GM19099 (cell line): ENCODE results near the gene GMEB2.
A peak's percentile ranks its signal among the peaks of the same experiment; 100 is the strongest.

Experiments used
- POLR2A ChIP-seq: IDR thresholded peaks from 3 replicates; pipeline ENCODE4 v1.6.1; 2011; ENCODE audit warnings: low read depth; ENCODE audit not compliant: insufficient read length; ENCODE audit errors: extremely low read depth

GMEB2 gene, protein sequence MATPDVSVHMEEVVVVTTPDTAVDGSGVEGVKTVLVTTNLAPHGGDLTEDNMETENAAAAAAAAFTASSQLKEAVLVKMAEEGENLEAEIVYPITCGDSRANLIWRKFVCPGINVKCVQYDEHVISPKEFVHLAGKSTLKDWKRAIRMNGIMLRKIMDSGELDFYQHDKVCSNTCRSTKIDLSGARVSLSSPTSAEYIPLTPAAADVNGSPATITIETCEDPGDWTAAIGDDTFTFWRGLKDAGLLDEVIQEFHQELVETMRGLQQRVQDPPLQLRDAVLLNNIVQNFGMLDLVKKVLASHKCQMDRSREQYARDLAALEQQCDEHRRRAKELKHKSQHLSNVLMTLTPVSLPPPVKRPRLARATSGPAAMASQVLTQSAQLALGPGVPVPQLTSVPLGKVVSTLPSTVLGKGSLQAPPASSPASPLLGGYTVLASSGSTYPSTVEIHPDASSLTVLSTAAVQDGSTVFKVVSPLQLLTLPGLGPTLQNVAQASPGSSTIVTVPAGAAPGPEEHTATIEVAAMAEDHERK

DNA sequence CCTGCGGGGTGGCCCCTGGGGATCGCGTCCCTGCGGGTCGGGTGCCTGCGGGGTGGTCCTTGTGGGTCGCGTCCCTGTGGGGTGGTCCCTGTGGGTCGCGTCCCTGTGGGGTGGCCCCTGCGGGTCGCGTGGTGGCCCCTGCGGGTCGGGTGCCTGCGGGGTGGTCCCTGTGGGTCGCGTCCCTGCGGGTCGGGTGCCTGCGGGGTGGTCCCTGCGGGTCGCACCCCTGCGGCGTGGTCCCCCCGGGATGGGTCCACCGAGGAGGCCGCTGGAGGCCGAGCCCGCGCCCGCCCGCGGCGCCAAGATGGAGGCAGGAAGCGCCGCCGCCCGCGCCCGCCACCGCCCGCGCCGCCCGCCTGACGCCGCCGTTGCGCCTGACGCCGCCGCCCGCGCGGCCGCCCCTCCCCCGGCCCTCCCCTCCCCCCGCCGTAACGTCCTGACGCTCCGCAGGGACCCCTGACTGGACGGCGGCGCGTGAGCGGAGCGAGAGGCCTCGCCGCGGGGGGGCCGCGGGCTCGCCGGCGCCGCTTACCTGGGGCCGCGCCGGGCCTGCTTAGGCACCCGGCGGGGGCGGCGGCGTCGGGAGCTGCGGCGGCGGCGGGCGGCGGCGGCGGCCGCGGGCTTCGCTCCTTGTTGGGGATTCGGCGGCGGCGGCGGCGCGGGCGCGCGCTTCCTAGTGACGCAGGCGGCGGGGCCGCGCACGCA lies at the start of gene GMEB2:
Gene GMEB2 (minus strand): TSS at position 678 of the 705 bp plus-strand sequence. CDS start 7,704 bp downstream, outside the sequence.
- peak; percentile 85 for TF ChIP-seq POLR2A

DNA sequence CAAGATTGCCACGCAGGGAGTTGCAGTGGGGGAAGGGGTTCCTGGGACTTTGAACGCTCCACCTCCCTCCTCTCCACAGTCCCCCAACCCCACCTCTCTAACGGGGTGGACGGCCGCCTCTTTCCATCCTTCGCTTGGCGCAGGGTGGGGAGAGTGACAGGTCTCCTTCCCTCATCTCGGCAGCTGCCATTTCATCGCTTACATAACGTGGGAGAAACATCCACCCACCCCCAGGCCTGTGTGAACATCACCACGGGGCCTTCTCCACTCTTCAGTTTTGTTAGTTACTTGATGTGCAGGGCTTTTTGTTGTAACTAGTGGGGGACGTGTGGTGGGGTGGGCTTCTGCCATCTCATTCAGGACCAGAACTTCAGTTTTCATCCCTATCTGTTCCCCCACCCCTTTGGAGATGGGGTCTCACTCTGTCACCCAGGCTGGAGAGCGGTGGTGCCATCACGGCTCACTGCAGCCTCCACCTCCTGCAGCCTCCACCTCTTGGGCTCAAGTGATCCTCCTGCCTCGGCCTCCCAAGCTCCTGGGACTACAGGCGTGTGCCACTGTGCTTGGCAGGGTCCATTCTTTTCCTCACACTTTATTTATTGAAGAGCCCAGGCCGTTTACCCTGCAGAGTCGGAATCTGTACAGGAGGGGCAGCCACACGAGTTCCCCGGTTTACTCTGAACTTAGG lies 48.9 kb upstream of the GMEB2 start:
- no peak for TF ChIP-seq POLR2A

DNA sequence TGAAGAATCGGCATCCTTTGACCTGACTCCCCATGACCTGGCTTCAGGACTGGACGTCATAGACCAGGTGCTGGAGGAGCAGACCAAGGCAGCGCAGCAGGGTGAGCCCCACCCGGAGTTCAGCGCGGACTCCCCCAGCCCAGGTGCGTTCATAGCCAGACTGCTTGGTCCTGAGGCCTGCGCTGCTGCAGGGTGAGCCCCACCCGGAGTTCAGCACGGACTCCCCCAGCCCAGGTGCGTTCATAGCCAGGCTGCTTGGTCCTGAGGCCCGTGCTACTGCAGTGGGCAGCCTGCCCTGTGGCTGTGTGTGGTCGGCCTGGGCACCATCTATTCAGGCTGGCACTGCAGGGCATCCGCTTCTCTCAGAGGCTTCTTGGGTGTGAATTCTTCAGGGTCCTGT lies 47.0 kb upstream of the GMEB2 start:
- no peak for TF ChIP-seq POLR2A

DNA sequence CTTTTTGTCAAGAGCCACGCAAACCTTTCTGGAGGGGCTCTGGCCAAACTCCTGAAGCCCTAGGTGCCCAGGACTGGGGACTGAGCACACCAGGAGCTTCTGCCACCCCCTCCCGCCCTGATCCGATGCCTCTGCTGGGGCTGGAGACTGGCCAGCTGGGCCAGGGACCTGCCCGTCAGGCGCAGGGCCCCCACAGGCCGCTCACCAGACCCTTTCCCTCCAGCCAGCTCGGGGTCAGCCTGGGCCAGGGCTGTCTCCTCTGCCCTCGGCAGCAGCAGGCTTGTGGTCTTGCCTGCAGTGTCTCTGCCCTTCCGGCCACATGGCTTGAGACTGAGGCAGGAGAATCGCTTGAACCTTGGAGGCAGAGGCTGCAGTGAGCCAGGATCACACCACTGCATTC lies 45.8 kb upstream of the GMEB2 start:
- TF ChIP-seq POLR2A = no peak

DNA sequence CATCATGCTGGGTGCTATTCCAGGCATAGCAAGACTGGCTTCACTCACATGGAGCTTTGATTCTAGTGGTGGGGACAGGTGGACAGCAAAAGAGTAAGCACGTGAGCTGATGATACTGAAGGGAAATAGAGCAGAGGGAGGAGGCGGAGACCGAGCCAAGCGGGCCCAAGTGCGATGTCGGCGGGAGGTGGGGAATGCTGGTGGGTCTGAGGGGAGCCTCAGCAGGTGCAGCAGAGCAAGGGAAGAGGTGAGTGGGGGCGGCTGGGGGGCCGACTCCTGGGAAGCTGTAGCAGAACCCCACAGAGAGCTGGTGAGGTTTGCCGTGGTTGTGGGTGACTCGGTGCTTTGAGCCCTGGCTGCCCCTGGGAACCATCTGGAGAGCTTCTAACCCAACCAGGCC lies 41.5 kb upstream of the GMEB2 start:
- TF ChIP-seq POLR2A = no peak

DNA sequence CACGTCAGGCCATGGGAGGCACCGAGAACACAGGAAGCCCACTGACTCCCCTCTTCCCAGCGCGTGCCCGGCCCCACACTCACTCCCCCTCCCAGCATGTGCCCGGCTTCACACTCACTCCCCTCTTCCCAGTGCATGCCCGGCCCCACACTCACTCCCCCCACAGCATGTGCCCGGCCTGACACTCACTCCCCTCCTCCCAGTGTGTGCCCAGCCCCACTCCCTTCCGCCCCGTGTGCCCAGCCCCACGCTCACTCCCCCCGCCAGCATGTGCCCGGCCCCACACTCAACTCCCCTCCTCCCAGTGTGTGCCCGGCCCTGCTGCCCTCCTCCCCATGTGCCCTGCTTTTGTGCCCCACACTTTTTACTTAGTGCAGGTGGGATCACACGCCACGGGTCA lies 41.0 kb upstream of the GMEB2 start:
- TF ChIP-seq POLR2A = no peak

DNA sequence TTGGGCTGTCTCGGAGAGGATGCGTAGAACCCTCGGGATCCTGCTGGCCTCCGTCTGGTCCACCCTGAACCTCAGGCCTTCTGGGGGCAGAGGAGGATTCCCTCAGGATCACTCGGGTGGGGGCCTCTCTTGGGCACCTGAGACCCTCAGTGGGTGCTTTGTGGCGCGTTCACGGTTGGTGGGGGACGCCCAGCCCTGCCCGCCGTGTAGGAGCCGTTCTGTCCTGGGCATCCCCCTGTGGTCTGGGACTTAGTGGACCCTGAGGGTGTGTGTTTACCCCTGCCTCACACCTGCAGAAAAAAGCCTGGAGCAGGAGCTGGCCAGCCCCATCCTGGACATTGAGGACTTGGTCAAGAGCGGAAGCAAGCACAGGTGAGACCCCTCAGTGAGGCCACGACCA lies 38.8 kb upstream of the GMEB2 start:
- TF ChIP-seq POLR2A = no peak

DNA sequence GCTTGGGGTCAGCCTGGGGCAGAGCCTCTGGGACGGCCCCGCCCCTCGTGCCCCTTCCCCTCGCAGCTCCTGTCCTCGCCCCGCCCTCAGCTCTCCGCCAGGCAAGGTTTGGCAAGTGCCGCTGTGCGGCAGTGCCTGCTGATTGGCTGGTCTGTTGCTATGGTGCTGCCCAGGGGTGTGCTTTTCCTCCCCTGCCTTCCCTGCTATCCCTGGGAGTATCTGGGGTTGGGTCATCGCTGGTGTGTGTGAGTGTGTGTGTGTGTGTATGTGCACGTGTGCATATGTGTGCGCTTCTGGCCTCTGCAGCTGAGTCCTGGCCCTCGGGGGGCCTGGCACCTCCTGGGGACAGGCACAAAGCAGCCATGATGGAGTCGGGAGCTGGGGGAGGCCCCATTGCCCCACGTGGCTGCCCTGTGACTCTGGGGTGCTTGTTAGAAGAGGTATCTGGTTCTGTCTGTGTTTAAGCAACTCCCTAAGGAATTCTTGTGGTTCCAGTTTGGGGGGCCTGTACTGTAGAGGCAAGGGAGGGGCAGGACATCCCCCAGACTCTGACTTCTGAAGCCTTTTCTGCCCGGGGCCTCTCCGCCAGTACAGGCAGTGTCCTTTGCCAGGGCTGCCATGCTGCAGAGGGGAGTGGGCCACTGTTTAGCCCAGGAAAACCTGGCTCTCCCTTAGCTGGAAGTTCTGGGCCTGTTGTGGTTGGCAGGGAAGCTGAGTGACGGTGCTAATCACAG lies 38.1 kb upstream of the GMEB2 start:
- no peak for TF ChIP-seq POLR2A

DNA sequence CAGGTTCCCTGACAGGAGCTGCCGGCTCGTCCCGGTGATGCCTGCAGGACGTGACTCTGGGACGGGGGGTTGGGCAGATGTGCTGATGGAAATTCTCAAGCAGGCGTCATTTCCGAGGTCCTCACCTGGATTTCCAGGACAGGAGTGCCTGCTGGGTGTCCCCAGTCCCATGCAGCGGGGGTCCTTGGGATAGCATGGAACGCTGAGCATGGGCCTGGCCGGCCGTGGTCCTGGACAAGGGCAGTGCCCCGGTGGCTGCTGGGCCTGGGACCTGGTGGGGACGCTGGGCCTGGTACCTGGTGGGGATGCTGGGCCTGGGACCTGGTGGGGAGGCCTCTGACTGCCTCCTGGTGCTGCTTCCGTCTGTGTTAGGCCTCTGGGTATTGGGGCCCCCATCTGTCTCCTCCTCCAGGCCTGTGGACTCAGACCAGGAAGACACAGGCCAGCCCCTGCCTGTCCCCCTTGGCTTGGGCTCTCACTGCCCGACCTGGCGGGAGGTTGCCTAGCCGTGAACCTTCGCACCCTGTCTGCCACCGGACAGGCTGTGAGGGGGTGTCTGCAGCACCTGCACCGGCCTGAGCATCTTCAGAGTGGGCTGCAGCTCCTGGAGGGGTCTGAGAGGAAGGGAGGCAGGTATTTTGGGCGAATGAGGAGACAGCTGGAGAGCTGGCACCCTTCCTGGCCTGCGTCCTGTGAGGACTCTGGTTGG lies 37.4 kb upstream of the GMEB2 start:
- TF ChIP-seq POLR2A = no peak

DNA sequence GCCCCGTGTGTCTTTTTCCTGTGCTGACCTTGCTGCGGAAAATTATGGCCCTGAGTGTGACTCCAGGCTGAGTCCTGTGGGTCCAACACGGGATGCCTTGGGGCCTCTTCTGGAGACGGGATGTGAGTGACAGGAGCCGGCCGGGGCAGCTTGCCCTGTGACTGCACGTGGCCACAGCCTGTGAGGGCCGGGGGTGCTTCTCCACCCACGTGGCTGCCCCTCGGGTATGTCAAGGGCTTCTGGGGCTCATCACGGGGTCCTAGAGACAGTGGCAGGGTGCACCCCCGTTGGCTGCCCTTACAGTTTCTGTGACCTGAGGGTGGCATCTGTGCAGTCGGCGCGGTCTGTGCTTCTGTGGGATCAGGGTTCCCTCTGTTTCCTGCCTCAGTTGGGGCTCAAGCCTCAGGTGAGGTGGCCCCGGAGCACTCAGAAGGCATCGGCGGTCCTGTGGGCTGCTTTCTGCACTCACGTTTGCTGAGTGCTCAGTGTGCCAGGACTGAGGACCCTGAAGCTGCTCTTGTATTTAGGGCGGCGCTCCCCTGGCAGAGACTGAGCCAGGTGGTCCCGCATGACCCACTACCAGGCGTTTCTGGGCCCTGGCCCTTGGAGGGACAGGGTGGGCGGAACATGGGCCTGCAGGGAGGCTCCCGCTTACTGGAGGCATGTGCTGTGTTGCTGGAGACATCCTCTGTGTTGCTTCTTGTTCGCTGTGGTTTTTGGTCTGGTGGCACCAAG lies 36.6 kb upstream of the GMEB2 start:
- TF ChIP-seq POLR2A = no peak

DNA sequence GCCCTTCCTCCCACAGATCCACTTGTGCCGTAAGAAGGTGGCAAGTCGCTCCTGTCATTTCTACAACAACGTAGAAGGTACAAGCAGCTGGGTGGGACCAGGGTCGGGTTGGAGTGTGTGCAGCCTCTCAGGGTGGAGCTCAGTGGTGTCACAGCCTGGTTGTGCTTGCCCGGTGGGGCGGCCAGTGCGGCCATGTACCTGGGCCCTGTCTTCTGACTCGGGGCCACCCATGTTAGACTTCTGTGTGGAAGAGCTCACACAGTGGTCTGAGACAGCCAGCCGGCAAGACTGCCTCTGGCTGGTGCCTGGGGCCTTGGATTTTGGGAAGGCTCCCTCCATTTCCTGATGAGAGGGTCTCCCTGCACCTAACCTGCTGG lies 35.9 kb upstream of the GMEB2 start:
- no peak for TF ChIP-seq POLR2A

DNA sequence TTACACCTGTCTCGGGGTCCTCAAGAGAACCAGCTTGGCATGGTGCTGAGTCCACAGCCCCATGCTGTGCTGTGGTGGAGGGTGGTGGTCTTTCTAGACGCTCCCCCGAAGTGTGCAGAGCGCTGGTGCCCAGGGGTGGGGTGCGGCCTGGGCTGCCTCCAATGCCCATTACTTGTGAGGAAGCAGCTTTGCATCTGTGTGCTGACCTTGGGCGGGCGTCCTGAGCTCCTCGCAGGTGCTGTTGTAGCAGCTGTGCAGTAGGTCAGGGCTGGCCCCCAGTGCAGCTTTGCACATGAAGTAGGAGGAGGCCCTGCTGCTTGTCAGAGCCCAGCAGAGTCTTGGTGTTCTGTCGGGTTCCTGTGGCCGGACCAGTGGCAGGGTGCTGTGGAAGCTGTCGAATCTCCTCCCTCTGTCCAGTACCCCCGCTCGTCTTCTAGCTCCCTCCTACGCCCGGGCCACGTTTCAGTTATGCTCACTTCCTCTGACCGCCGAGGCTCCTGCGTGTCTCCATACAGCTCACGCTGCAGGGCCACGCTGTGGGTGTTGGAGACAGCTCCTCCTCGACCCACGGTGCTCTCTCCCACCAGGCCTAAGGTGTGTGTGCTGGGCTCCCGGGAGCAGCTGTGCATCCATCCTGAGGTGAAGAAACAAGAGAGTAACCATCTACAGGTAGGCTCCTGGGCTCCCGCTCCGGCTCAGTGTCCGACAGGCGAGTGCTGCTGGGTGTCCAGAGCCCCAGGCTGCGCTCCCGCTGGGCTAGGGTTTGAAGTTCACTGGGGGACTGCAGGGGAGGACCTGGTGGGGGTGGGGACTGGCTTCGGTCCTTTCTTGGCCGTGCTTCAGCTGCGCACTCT lies 35.3 kb upstream of the GMEB2 start:
- TF ChIP-seq POLR2A = no peak

DNA sequence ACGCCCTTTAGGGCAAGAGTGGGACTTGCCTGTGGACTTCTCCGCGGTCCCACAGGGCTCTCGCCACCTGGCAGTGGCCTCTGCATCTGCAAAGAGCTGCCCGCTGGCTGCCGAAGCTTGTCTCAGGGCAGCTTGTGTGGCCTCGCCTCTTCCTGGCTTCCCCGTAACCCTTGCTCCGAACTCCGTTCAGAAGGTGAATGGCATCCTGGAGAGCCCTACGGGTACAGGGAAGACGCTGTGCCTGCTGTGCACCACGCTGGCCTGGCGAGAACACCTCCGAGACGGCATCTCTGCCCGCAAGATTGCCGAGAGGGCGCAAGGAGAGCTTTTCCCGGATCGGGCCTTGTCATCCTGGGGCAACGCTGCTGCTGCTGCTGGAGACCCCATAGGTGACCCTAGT lies 34.2 kb upstream of the GMEB2 start:
- no peak for TF ChIP-seq POLR2A
